Measurements from ENCODE around the gene EPC2.

GRCh38 chr2:148638543-148638942, 6.0 kb upstream of the EPC2 start:
- TF ChIP-seq CTCF (IDR thresholded peaks at IDR 0.05; ENCODE audit: insufficient read depth, low read length) (no peak), REST (IDR thresholded peaks at IDR 0.05; ENCODE audit: insufficient replicate concordance, low read depth) (no peak), GABPA (IDR thresholded peaks at IDR 0.05; ENCODE audit: low read depth) (no peak), POLR2AphosphoS5 (IDR thresholded peaks at IDR 0.05; ENCODE audit: low read depth) (no peak), SPI1 (IDR thresholded peaks at IDR 0.05; ENCODE audit: borderline replicate concordance, low read depth) (no peak)

Data from HL-60 (cell line).